B cell (primary cell): ENCODE results near the gene DCDC2B. TPM values are rescaled to one million over a fixed set of nuclear protein-coding genes. Genes with fewer than 3 reads are reported as not detected.

Experiments
- ATAC-seq: fragments of 200-7000 bp; cut with Tn5 transposase; one replicate; pipeline ENCODE4 v1.10.0; 2021; ENCODE audit warnings: low read depth, mild to moderate bottlenecking, moderate number of reproducible peaks, moderate library complexity
- CTCF ChIA-PET: fragments of 350-600 bp; sonication (Branson Sonifier 250); formaldehyde crosslinking; loops from one replicate; lab custom pipeline; 2021; ENCODE audit warnings: antibody characterized with exemption, inconsistent platforms; lab: Charles Lee
- POLR2A ChIA-PET: fragments of 350-600 bp; sonication (Branson Sonifier 250); formaldehyde crosslinking; loops from one replicate; lab custom pipeline; 2021; ENCODE audit warnings: antibody characterized with exemption; lab: Charles Lee
- DNase-seq: peaks from one replicate; pipeline ENCODE4 v3.0.0; 2013
- H2AFZ ChIP-seq: 2 replicates; pipeline ENCODE4 v1.6.1; 2012; ENCODE audit warnings: mild to moderate bottlenecking, low read depth, low read length; ENCODE audit not compliant: insufficient read depth, poor library complexity, severe bottlenecking
- H3K27ac ChIP-seq, 2 donors: 1 replicate in 1 of 2; 2 replicates in 1 of 2; pipeline ENCODE4 v1.5.1; 2012 to 2013; ENCODE audit warnings: low read length in 2 of 2, mild to moderate bottlenecking in 2 of 2, moderate library complexity in 1 of 2
- H3K27me3 ChIP-seq, 4 experiments: fragments of 200-600 bp in 1 of 4; sonication (generic) in 1 of 4; replicated peaks in 1 of 4; 1 replicate in 2 of 4; 2 replicates in 2 of 4; pipeline versions ENCODE4 v1.6.1 to v1.7.0; 2013 to 2016; ENCODE audit warnings: low read length in 3 of 4, mild to moderate bottlenecking in 2 of 4, mixed read lengths in 1 of 4, moderate library complexity in 1 of 4; ENCODE audit not compliant: insufficient read depth in 4 of 4, control insufficient read depth in 3 of 4; ENCODE audit errors: control extremely low read depth in 1 of 4
- H3K36me3 ChIP-seq, 2 experiments: replicated peaks in 1 of 2; 1 replicate in 1 of 2; 2 replicates in 1 of 2; pipeline versions ENCODE4 v1.6.1 to v1.7.1; 2013; ENCODE audit warnings: low read length in 1 of 2; ENCODE audit not compliant: insufficient read depth in 2 of 2, control insufficient read depth in 1 of 2; ENCODE audit errors: control extremely low read depth in 1 of 2, extremely low read depth in 1 of 2
- H3K4me1 ChIP-seq, 2 donors: fragments of 200-600 bp in 1 of 2; sonication (generic) in 1 of 2; 1 replicate in 1 of 2; 2 replicates in 1 of 2; pipeline versions ENCODE4 v1.5.1 to v1.6.1; 2013 to 2017; ENCODE audit warnings: low read length in 2 of 2; ENCODE audit not compliant: control insufficient read depth in 2 of 2, insufficient read depth in 2 of 2
- H3K4me2 ChIP-seq: replicated peaks from 2 replicates; pipeline ENCODE3; 2012; ENCODE audit warnings: mild to moderate bottlenecking, low read depth, low read length; ENCODE audit not compliant: poor library complexity, severe bottlenecking
- H3K4me3 ChIP-seq, 5 experiments: fragments of 200-600 bp in 1 of 5; sonication (generic) in 1 of 5; 1 replicate in 3 of 5; 2 replicates in 2 of 5; pipeline versions ENCODE4 v1.5.1 to v1.7.0; 2011 to 2016; ENCODE audit warnings: low read length in 4 of 5, mild to moderate bottlenecking in 4 of 5, low read depth in 2 of 5, control low read depth in 1 of 5, moderate library complexity in 1 of 5; ENCODE audit not compliant: insufficient read depth in 1 of 5; ENCODE audit errors: control extremely low read depth in 1 of 5, extremely low read depth in 1 of 5
- H3K79me2 ChIP-seq: fragments of 200-600 bp; sonication (generic); one replicate; pipeline ENCODE4 v1.6.0; 2016; ENCODE audit warnings: low read length; ENCODE audit not compliant: control insufficient read depth, insufficient read depth
- H3K9ac ChIP-seq: fragments of 200-600 bp; sonication (generic); 2 replicates; pipeline ENCODE4 v1.6.1; 2017; ENCODE audit warnings: mild to moderate bottlenecking, low read length, moderate library complexity
- H3K9me3 ChIP-seq, 3 donors: one replicate each; pipeline versions ENCODE4 v1.6.1 to v1.7.1; 2013; ENCODE audit warnings: low read length in 2 of 3; ENCODE audit not compliant: control insufficient read depth in 2 of 3, insufficient read depth in 1 of 3; ENCODE audit errors: control extremely low read depth in 1 of 3
- H4K20me1 ChIP-seq: 2 replicates; pipeline ENCODE4 v1.6.0; 2012; ENCODE audit warnings: mild to moderate bottlenecking, low read length; ENCODE audit not compliant: insufficient read depth, control insufficient read depth, poor library complexity, severe bottlenecking
- H3K27ac Mint-ChIP-seq: one replicate; pipeline ENCODE4 v1.8.0; 2021; ENCODE audit warnings: mixed read lengths
- H3K27me3 Mint-ChIP-seq: one replicate; pipeline ENCODE4 v1.8.0; 2021; ENCODE audit warnings: mixed read lengths
- H3K4me1 Mint-ChIP-seq: one replicate; pipeline ENCODE4 v1.8.0; 2021; ENCODE audit warnings: mixed read lengths
- H3K4me3 Mint-ChIP-seq: one replicate; pipeline ENCODE4 v1.8.0; 2021; ENCODE audit warnings: mixed read lengths
- H3K9me3 Mint-ChIP-seq: one replicate; pipeline ENCODE4 v1.8.0; 2022; ENCODE audit warnings: mixed read lengths; ENCODE audit not compliant: insufficient read depth
- EZH2 ChIP-seq: IDR thresholded peaks from 2 replicates; pipeline ENCODE4 v1.6.1; 2012; ENCODE audit warnings: borderline replicate concordance, low read depth, mild to moderate bottlenecking, moderate library complexity, low read length; ENCODE audit not compliant: insufficient read depth, poor library complexity, severe bottlenecking
- WGBS: methylation state at CpG from one replicate; pipeline ENCODE4 v1.1.5; 2013; ENCODE audit warnings: missing lambda C conversion rate; ENCODE audit not compliant: insufficient coverage; 5-methylcytosine and 5-hydroxymethylcytosine counted together
- intact Hi-C: fragments of 100-400 bp; cut with micrococcal nuclease; formaldehyde crosslinking; loops from one replicate; pipeline ENCODE4 v1.10.0; 2022
- polyA plus RNA-seq: library from polyadenylated mRNA; depleted of rRNA; stranded (reverse); fragments of >200 nt; gene quantifications from 2 replicates; pipeline ENCODE4 v1.2.3, GENCODE V29; 2012
- total RNA-seq, 2 donors: library from RNA; stranded (reverse); fragments of 120-200 nt in 1 of 2; gene quantifications; 1 replicate in 1 of 2; 2 replicates in 1 of 2; pipeline versions ENCODE4 v1.2.3 to v1.2.4, GENCODE V29; 2013 to 2022
- TF ChIP-seq, protein P1 (sequence below): fragments of 200-600 bp; IDR thresholded peaks from one replicate; pipeline ENCODE4 v1.8.0; 2022; ENCODE audit warnings: antibody characterized with exemption, mild to moderate bottlenecking

The DCDC2B gene
- total and polyA plus RNA-seq, 2 donors (not counting 1 experiment from before 2014, with no cell fraction given): not detected

GRCh38 chr1:32250893-32251716 lies 42.2 kb downstream of the DCDC2B start, which contains the start of gene LCK:
TSS of gene LCK (plus strand) at chr1:32251265. CDS start at chr1:32274330, 23,065 bp downstream.
- no peak for TF ChIP-seq EZH2
- TF ChIP-seq, protein P1, sequence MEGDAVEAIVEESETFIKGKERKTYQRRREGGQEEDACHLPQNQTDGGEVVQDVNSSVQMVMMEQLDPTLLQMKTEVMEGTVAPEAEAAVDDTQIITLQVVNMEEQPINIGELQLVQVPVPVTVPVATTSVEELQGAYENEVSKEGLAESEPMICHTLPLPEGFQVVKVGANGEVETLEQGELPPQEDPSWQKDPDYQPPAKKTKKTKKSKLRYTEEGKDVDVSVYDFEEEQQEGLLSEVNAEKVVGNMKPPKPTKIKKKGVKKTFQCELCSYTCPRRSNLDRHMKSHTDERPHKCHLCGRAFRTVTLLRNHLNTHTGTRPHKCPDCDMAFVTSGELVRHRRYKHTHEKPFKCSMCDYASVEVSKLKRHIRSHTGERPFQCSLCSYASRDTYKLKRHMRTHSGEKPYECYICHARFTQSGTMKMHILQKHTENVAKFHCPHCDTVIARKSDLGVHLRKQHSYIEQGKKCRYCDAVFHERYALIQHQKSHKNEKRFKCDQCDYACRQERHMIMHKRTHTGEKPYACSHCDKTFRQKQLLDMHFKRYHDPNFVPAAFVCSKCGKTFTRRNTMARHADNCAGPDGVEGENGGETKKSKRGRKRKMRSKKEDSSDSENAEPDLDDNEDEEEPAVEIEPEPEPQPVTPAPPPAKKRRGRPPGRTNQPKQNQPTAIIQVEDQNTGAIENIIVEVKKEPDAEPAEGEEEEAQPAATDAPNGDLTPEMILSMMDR: no peak
- H3K27ac Mint-ChIP-seq: peak within 1 kb of the TSS; percentile 97
- ATAC-seq: peak; percentile 11
- Histone ChIP-seq H3K79me2 (peaks cover 43% of the 10 kb centered on the region), H2AFZ (peak within 1 kb of the TSS; percentile 70), H3K9ac (peak within 1 kb of the TSS; percentile 55), H3K9me3 (no peaks in the 10 kb centered on the region), H3K4me2 (peak within 1 kb of the TSS; percentile 78), H3K27me3 (no peaks in the 10 kb centered on the region), H3K4me3 (peak within 1 kb of the TSS; percentile 21 to 49 (median 37)), H3K27ac (peak within 1 kb of the TSS; percentile 94 to 95), H3K36me3 (no peaks in the 10 kb centered on the region), H4K20me1 (no peaks in the 10 kb centered on the region), H3K4me1 (peaks cover 93 to 99% of the 10 kb centered on the region in 2 donors)
- H3K9me3 Mint-ChIP-seq: no peaks in the 10 kb centered on the region
- H3K4me3 Mint-ChIP-seq: peak within 1 kb of the TSS; percentile 78
- POLR2A ChIA-PET: interaction anchor here (1.2 to 4.7 kb wide), 11 partner anchors 8 to 85 kb away, joined by 3 to 60 read pairs (median 7); partner anchors contain the start of genes CCDC28B, HDAC1 and MARCKSL1
- CTCF ChIA-PET: interaction anchor here (0.7 to 5.8 kb wide), 7 partner anchors 9 to 85 kb away, joined by 3 to 84 read pairs (median 44); partner anchors contain the start of genes HDAC1 and MARCKSL1
- peaks cover 85% of the 10 kb centered on the region for H3K4me1 Mint-ChIP-seq
- peak; percentile 72 for DNase-seq
- no peaks in the 10 kb centered on the region for H3K27me3 Mint-ChIP-seq
- intact Hi-C loops: loop anchor here (1.0 to 5.0 kb wide), 7 partner anchors 11 to 144 kb away; partner anchors contain the start of genes HDAC1, KPNA6, MARCKSL1 and TXLNA
- 5% methylated on average over 24 of the region's 25 CpGs for whole genome bisulfite sequencing
